ENCODE measurements around the gene CSTF1.

GRCh38 chr20:56430461-56430860 lies 38.0 kb downstream of the CSTF1 start:
- TF ChIP-seq JUND (IDR thresholded peaks at IDR 0.05) (no peak), TAF1 (IDR thresholded peaks at IDR 0.05; ENCODE audit: borderline replicate concordance, low read depth, low read length) (no peak), TEAD4 (IDR thresholded peaks at IDR 0.05; ENCODE audit: borderline replicate concordance, insufficient read depth) (no peak), RFX5 (IDR thresholded peaks at IDR 0.05; ENCODE audit: low read length) (no peak), POLR2AphosphoS5 (IDR thresholded peaks at IDR 0.05; ENCODE audit: low read depth, low read length) (no peak), RCOR1 (IDR thresholded peaks at IDR 0.05; ENCODE audit: low read length) (no peak), EZH2phosphoT487 (IDR thresholded peaks at IDR 0.05; ENCODE audit: borderline replicate concordance, low read depth) (no peak), USF2 (IDR thresholded peaks at IDR 0.05; ENCODE audit: borderline replicate concordance, low read depth, low read length) (no peak), FOXJ3 (CRISPR knock-in tag; IDR thresholded peaks at IDR 0.05) (no peak)
- TF ChIP-seq, protein P1, sequence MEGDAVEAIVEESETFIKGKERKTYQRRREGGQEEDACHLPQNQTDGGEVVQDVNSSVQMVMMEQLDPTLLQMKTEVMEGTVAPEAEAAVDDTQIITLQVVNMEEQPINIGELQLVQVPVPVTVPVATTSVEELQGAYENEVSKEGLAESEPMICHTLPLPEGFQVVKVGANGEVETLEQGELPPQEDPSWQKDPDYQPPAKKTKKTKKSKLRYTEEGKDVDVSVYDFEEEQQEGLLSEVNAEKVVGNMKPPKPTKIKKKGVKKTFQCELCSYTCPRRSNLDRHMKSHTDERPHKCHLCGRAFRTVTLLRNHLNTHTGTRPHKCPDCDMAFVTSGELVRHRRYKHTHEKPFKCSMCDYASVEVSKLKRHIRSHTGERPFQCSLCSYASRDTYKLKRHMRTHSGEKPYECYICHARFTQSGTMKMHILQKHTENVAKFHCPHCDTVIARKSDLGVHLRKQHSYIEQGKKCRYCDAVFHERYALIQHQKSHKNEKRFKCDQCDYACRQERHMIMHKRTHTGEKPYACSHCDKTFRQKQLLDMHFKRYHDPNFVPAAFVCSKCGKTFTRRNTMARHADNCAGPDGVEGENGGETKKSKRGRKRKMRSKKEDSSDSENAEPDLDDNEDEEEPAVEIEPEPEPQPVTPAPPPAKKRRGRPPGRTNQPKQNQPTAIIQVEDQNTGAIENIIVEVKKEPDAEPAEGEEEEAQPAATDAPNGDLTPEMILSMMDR (IDR thresholded peaks at IDR 0.05), result no peak
- TF ChIP-seq, protein P2, sequence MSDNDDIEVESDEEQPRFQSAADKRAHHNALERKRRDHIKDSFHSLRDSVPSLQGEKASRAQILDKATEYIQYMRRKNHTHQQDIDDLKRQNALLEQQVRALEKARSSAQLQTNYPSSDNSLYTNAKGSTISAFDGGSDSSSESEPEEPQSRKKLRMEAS (IDR thresholded peaks at IDR 0.05; ENCODE audit: low read depth), result no peak
- TF ChIP-seq, protein P3, sequence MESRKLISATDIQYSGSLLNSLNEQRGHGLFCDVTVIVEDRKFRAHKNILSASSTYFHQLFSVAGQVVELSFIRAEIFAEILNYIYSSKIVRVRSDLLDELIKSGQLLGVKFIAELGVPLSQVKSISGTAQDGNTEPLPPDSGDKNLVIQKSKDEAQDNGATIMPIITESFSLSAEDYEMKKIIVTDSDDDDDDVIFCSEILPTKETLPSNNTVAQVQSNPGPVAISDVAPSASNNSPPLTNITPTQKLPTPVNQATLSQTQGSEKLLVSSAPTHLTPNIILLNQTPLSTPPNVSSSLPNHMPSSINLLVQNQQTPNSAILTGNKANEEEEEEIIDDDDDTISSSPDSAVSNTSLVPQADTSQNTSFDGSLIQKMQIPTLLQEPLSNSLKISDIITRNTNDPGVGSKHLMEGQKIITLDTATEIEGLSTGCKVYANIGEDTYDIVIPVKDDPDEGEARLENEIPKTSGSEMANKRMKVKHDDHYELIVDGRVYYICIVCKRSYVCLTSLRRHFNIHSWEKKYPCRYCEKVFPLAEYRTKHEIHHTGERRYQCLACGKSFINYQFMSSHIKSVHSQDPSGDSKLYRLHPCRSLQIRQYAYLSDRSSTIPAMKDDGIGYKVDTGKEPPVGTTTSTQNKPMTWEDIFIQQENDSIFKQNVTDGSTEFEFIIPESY (IDR thresholded peaks at IDR 0.05; ENCODE audit: borderline replicate concordance, low read depth), result no peak
